NB4 (cell line): Measurements from ENCODE around the gene CARD6.

ENCODE experiments used
- MYC ChIP-seq: IDR thresholded peaks from 2 replicates; pipeline ENCODE4 v1.6.1; 2011; ENCODE audit warnings: low read depth, low read length
- POLR2A ChIP-seq: IDR thresholded peaks from 2 replicates; pipeline ENCODE4 v1.6.1; 2011; ENCODE audit warnings: mild to moderate bottlenecking; ENCODE audit not compliant: insufficient read length; ENCODE audit errors: extremely low read depth
- TF ChIP-seq, protein P1 (sequence below): IDR thresholded peaks from one replicate; pipeline ENCODE4 v1.5.1; 2012; ENCODE audit warnings: low read depth, low read length
- TF ChIP-seq, protein P2 (sequence below): IDR thresholded peaks from 2 replicates; pipeline ENCODE4 v1.6.1; 2011; ENCODE audit warnings: low read depth, low read length

DNA sequence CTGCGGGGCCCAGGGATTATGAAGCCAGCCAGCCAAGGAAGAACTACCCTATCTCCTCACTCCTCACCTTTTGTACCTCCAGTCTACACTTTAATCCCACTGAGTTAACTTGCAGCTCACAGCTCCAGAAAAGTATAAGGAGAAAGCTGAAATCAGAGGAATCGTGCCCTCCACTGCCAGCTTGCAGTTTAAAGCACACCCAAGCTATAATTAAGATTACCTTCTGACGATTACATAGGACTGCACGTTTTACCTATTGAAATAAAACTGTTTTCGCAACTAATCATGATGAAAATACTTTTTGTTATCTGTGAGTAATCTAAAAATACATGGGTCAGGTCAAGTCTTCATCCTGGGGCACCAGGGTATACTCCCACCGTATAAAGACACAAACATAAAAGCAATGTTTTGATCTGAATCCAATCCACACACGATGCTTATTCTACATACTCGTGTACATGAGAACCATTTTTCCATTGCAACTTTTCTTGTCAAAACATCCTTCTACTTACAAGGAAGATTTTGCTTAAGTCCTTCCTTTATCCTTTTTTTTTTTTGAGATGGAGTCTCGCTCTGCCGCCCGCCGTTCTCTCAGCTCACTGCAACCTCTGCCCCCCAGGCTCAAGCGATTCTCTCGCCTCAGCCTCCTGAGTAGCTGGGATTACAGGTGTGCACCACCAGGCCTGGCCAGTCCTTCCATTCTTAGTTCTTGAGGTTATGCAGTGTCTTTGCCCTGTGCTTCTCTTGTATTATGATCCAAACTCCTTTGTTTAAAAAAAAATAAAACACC, 13.8 kb upstream of the CARD6 start:
- TF ChIP-seq, protein P1, sequence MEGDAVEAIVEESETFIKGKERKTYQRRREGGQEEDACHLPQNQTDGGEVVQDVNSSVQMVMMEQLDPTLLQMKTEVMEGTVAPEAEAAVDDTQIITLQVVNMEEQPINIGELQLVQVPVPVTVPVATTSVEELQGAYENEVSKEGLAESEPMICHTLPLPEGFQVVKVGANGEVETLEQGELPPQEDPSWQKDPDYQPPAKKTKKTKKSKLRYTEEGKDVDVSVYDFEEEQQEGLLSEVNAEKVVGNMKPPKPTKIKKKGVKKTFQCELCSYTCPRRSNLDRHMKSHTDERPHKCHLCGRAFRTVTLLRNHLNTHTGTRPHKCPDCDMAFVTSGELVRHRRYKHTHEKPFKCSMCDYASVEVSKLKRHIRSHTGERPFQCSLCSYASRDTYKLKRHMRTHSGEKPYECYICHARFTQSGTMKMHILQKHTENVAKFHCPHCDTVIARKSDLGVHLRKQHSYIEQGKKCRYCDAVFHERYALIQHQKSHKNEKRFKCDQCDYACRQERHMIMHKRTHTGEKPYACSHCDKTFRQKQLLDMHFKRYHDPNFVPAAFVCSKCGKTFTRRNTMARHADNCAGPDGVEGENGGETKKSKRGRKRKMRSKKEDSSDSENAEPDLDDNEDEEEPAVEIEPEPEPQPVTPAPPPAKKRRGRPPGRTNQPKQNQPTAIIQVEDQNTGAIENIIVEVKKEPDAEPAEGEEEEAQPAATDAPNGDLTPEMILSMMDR: no peak
- TF ChIP-seq POLR2A (no peak), MYC (no peak)
- TF ChIP-seq, protein P2, sequence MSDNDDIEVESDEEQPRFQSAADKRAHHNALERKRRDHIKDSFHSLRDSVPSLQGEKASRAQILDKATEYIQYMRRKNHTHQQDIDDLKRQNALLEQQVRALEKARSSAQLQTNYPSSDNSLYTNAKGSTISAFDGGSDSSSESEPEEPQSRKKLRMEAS: no peak
